T1000 (cell line): ENCODE results near the gene TMEM50B.
"Not testable (repeated sequence)": the region's sequence is repeated elsewhere in the genome, so short reads cannot be mapped to it uniquely, and the experiment has no call there.

Source experiments
- DNase-seq: peaks from one replicate; lab custom pipeline; 2025; ENCODE audit warnings: mixed read lengths; lab: John Stamatoyannopoulos, UW

The TMEM50B gene

DNA sequence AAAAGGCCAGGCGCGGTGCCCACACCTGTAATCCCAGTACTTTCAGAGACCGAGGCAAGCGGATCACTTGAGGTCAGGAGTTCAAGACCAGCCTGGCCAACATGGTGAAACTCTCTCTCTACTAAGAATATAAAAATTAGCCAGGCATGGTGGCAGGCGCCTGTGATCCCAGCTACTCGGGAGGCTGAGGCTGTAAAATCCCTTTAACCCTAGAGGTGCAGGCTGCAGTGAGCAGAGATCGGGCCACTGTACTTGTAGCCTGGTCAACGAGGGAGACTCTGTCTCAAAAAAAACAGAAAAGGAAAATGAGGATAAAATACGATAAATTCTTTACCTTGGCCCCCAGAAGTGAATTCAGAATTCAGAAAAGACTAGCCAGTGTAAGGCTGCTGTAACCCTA, 1.6 kb downstream of the TMEM50B start:
- no peak for DNase-seq

DNA sequence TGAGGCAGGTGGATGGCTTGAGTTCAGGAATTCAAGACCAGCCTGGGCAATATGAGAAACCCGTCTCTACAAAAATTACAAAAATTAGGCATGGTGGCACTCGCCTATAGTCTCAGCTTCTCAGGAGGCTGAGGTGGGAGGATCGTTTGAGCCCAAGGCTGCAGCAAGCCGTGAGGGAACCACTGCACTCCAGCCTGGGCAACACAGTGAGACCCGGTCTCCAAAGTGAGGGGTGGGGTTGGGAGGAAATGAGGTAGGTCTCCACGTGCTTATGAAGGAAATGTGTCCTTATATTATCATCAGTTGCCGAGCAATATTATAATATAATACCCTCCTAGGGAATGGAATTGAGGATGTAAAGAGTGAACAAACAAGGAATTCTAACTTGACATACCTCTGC, 2.7 kb downstream of the TMEM50B start:
- no peak for DNase-seq

DNA sequence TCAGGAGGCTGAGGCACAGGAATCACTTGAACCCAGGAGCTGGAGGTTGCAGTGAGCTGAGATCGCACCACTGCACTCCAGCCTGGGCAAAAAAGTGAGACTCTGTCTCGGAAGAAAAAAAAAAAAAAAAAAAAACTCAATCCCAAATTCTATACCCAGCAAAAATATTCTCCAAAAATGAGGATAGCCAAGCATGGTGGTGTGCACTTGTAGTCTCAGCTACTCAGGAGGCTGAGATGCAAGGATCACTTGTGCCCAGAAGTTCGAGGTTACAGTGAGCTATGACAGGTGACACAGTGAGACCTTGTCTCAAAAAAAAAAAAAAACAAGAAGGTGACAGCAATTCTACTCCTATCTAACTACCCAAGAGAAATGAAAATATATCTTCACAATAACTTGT, 6.4 kb downstream of the TMEM50B start:
- DNase-seq, result no peak

DNA sequence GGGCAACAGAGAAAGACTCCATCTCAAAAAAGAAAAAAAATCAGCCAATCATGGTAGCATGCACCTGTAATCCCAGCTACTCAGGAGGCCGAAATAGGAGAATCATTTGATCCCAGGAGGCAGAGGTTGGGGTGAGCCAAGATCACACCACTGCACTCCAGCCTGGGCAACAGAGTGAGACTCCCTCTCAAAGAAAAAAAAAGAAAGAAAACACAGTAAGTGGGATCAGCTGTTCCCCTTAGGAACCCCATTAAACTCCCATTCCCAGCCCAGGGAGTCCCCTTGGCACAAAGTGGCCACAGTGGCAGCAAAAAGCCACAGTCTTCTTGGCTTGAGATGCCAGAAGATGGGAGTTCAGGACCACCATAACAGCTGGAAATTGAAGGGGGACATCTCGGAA, 9.1 kb downstream of the TMEM50B start:
- no peak for DNase-seq

DNA sequence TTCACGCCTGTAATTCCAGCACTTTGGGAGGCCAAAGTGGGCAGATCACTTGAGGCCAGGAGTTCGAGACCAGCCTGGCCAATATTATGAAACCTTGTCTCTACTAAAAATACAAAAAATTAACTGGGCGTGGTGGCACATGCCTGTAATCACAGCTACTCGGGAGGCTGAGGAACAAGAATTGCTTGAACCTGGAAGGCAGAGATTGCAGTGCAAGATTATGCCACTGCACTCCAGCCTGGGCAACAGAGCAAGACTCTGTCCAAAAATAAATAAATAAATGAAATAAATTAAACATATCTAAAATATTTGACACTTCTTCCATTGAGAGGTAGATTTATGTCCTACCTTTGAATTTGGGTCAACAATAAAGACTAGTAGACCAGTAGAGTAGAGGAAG, 10.6 kb downstream of the TMEM50B start:
- DNase-seq, result not testable (repeated sequence)

DNA sequence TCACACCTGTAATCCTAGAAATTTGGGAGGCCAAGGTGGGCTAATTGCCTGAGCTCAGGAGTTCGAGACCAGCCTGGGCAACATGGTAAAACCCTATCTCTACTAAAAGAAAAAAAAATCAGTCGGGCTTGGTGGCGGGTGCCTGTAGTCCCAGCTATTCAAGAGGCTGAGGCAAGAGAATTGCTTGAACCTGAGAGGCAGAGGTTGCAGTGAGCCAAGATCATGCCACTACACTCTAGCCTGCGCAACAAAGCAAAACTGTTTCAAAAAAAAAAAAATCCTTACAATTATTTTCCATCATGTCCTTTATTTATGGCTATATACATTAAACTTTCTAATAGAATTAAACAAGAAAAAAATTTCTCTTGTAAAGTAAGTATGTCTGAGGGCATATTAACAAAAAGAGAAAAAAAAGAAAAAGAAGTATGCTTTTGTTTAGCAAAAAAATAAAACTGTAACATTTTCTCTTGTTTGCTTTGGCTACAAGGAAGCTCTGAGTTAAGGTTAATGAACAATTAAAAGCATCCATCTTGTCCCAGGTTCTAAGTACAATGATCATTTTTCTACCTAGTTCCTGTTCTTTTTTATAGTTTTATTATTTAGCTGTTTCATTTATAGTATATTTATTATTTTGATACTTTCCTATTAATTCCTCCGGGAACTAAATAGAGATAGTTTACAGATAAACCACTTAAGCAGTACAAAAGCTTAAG, 18.1 kb downstream of the TMEM50B start:
- DNase-seq, result no peak

DNA sequence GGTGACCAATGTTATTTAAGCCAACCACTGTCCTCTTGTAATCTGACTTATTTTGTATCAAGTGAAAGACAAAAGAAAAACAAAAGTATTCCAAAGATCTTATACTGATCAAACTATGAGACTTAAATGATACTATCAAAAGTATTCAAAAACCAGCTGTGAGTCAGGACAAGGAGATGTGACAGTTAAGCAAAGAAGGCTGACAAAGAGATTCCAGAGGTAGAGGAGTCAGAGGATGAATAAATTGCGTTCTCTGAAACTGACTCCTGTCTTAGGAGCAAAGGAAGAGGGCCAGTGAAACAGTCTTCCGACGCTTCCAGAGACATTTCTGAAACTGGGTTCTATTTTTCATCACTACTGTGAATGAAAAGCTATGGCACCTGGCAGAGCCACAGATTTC, 20.9 kb downstream of the TMEM50B start:
- DNase-seq, result no peak

DNA sequence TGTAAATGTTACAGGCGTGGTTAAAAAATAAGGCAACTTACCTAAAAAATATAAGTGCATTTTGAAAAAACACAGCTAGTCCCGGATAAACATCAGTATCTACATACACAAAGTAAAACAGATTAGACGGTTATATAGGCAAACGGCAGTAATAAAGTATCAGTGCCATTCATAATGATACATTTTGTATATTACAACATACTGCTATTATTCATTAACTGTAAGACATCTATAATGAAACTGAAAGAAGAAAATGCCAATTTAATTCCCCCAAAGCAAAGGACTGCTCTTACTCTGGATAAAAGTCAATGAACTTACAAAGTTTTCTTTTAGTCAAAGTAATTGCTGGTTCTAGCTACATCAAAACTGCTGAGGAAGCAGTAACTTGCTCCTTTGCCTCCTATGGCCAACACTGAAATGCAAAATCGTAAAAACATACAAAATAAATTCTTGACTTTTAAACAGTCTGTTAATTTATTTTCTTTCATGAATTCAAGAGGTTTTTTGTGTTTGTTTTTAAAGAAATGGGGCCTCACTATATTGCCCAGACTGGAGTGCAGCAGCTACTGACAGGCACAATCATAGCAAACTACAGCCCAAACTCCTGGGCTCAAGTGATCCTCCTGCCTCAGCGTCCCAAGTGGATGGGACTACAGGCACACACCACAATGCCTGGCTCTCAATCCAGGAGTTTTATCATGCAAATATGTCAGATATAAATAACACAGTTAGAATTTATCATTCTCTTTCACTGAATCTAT, 23.9 kb downstream of the TMEM50B start:
- no peak for DNase-seq

DNA sequence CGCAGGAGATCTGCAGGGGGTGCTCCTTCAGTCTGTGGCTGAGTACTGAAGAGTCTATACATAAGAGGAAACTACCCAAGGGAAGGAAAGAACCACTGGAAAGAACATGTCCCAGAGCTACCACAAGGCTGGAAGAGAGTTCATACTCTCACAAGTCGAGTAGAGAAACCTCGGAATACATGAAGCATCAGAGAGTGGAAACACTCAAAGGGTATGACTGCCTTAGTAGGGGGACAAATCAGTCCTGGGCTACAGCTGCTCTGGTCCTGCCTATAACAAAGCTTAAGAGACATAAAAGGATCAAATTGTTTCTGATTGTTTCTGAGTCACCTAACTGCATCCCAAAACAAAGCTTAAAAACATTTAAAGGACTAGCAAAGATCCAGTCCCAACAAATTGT, 27.4 kb downstream of the TMEM50B start:
- no peak for DNase-seq

DNA sequence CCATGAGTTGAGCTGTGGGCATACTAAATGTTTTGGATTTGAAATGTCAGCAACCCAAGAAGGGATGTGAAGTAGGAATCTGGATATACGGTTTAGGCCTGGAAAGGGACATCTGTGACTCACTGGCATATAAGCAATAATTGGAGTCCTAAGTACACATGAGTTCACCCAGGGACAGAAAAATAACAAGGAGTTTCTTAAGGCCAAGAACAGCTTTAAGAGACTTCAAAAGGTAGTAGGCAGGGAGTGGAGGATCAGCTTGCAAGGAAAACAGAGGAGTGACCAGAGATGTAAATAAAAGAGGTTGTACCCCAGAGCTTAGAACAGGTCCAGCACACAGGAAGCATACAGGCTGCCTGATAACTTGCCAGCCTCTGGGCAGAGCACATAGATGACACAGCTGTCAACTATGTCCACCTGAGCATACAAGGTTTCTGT, 28.1 kb downstream of the TMEM50B start:
- DNase-seq, result no peak

DNA sequence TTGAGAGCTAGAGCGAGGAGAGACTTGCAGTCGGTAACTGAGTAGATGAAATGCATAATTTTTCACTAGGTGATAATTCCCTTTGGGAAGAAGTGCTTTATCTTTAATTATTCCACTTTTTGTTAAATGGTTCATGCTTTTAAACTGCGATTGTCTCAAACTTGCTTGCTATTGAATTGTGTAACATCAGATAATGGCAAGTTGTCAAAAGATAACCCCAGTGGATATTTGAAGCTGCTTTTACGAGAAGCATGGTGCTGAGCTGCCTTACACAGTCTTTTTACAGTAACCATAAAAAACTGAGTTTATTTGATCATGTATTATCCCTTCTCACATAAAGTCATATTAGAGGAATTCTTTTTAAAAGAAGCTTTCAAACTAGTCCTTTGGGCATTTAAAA, 30.2 kb downstream of the TMEM50B start:
- no peak for DNase-seq

DNA sequence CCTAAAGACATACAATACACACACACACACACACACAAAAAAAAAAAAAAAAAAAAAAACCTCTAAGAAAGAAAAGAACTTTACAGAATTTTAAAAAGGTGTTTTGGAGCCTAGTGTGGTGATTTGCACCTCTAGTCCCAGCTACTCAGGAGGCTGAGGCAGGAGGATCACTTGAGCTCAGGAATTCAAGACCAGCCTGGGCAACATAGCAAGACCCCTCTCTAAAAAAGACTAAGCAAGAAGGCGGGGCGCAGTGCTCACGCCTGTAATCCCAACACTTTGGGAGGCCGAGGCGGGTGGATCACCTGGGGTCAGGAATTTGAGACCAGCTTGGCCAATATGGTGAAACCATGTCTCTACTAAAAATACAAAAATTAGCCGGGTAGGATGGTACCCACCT, 33.2 kb downstream of the TMEM50B start:
- DNase-seq, result not testable (repeated sequence)

DNA sequence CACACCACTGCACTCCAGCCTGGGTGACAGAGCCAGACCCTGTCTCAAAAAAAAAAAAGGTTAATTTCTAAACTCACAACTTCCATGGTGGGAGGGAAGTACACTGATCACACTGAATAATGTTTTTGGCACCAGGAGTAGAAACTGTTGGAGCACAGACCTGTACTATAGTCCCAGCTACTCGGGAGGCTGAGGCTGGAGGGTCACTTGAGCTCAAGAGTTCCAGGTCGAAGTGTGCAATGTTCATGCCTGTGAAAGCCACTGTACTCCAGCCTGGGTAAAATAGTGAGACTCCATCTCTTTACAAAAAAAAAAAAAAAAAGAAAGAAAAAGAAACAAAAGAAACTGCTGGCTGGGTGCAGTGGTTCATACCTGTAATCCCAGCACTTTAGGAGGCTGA, 35.3 kb downstream of the TMEM50B start:
- no peak for DNase-seq

DNA sequence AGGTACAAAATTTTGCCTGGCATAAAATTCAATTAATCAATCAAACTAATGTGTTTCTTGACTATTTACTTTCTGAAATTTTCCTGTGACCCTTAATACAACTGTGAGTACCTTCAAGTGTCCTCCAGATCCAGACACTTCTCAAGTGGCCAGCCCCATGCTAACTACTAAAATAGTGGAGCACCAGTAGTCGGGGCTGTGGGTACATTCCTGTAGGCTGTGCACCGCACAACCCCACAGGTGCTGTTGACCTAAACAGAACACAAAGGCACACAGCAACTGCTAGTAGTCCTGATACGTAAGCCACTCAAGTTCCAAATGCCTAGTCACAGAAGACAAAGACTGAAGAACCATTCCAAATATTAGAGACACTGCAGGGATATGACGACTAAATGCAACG, 36.6 kb downstream of the TMEM50B start:
- no peak for DNase-seq

DNA sequence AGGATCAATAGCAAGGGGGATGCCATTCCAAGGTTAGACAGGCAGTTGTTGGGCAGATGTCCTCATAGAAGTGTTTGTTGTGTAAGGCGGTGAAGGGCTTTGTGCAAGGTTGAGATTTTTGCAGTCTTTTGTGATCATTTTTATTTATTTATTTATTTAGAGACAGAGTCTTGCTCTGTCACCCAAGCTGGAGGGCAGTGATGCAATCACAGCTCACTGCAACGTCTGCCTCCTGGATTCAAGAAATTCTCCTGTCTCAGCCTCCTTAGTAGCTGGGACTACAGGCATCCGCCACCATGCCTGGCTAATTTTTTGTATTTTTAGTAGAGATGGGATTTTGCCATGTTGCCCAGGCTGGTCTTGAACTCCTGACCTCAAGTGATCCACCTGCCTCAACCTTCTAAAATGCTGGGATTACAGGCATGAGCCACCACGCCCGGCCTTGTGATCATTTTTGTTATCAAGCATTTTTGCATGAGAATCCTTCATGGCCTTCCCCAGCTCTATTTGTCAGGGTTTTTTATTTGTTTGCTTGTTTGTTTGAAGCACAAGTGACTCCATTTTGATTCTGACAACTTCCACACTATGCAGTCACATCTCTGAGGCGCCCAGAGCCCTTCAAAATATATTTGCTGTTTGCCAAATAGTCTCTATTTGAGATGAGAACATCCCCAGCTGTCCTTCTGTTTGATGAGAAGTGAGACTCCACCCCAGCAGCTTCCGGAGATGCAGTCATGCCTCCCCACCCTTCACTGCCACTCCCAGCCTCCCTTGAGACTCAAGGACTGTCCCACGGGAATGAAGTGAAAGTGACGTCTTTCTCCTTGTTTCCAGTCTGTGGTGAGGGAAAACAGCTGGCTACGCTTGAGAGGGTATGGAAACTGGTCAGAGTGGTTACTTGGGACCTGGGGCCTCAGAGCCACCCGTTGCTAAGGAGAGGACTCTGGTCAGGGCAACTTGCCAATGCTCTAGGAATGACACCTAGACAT, 38.0 kb downstream of the TMEM50B start:
- DNase-seq, result no peak

DNA sequence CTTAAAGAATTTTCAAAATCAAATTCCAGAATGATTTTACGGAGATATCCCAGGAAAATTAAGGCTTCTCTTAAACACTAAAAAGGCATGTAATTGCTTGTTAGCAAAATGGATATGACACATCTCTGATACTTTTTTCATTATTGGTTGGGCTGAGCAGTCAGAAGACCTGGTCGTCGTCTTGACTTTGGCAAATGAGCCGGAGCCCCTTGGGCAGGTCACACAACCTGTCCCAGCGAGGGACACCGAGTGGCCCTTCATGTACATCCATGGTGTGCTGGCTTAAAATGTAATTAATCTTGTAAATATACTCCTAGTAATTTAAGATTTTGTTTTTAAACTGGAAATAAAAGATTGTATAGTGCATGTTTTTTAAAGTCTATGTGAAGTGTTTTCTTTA, 42.6 kb downstream of the TMEM50B start:
- DNase-seq, result no peak

DNA sequence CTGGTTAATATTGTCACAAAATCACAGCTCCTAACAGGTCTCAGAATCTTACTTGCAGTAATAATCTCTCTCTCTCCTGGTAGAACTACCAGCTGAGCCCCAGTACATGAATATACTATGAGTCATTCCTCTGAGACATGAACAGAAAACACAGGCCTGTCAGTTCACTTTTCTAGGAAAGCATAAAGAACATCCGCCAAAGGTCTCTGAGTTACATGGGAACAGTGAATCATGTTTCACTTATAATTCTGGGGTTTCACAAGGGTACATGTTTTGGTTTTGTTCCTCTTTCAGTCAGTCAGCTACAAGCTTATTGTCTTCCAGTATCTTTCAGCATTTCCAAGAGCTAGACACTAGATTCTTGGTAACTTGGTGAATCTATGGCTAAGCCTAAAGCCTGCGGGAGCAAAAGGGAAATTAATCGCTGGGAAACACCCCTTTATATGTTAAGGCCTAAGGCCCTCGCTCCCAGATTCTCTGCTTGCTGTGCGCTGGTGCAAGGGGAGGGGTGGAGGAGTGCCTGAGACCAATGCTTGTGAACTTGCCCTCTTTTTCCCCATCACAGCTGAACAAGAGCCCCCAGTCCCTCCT, 44.9 kb downstream of the TMEM50B start:
- peak; percentile 35 for DNase-seq

DNA sequence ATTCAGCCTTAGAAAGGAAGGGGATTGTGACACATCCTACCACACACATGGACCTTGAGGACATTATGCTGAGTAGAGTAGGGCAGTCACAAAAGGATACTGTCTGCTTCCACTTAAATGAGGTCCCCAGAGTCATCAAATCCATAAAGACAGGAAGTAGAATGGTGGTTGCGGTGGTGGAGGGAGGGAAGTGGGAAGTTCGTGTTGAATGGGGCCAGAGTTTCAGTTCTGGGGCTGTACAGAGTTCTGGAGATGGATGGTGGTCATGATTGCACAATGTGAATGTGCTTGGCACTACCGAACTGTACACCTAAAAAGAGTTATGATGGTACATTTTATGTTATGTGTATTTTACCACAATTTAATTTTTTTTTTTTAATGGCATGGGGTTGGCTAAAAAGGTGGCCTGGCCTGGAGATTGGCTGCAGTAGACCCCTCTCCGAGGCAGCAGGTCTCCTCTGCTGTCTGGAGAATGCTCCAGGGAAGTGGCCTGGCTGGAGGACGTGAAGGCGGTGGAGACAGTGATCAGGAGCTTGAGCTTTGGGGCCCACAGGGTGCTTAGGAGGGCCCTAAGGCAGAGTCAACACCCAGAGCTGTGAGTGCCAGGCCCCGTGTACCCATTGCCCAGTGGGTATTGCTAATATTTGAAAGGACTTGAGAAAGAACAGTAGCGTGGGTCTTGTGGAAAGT, 46.2 kb downstream of the TMEM50B start:
- no peak for DNase-seq

DNA sequence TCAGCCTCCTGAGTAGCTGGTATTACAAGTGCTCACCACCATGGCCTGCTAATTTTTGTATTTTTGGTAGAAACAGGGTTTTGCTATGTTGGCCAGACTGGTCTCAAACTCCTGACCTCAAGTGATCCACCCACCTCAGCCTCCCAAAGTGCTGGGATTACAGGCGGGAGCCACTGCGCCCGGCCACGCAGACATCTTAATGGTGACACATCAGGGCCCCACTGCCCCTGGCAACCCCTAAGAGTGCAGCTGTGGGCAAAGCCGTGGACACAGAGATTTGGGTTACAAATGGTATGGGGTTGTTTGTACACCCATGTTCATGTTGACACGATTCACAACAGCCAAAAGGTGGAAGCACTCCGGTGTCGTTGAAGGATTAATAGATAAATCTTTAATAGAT, 46.8 kb downstream of the TMEM50B start:
- DNase-seq, result no peak

DNA sequence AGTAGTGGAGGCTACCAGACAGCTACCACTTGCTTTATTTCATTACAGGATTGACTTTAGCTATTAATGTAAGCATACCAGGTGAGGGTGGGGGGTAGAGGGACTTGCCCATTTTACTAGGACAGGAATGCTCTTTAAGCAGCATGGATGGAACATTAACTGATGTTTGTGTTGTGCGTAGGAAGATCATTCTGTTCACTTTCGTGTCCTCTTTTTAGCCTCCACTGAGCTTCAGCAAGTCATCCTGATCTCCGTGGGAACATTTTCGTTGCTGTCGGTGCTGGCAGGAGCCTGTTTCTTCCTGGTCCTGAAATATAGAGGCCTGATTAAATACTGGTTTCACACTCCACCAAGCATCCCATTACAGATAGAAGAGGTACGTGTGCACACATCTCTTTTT, 47.3 kb downstream of the TMEM50B start:
- DNase-seq, result no peak

DNA sequence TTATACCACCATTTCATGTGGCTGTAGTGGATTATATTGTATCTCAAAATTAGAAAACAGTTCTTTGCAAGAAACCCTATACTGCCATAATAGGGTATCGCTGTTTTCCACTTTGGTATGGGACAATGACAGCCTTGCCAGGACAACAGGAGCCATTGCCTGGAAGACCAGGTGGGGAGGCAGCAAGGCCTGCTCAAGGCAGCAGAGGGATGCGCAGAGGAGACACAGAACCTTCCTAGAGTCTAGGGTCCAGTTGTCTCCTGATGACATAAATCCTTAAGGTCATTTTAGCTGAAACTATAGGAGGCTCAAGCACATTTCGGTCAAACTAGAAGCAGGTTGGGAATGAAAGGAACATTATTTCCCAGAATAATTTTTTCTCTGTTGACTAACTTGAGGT, 48.9 kb downstream of the TMEM50B start:
- DNase-seq, result no peak
